ENCODE measurements around the gene SLC6A5. TPM values are rescaled to one million over a fixed set of nuclear protein-coding genes. Genes with fewer than 3 reads are reported as not detected.
"Not testable (repeated sequence)": the region's sequence is repeated elsewhere in the genome, so short reads cannot be mapped to it uniquely, and the experiment has no call there.

Gene SLC6A5
- polyA plus RNA-seq (2012; ENCODE audit: insufficient read depth, insufficient read length, low read depth) = 0.23 TPM

DNA sequence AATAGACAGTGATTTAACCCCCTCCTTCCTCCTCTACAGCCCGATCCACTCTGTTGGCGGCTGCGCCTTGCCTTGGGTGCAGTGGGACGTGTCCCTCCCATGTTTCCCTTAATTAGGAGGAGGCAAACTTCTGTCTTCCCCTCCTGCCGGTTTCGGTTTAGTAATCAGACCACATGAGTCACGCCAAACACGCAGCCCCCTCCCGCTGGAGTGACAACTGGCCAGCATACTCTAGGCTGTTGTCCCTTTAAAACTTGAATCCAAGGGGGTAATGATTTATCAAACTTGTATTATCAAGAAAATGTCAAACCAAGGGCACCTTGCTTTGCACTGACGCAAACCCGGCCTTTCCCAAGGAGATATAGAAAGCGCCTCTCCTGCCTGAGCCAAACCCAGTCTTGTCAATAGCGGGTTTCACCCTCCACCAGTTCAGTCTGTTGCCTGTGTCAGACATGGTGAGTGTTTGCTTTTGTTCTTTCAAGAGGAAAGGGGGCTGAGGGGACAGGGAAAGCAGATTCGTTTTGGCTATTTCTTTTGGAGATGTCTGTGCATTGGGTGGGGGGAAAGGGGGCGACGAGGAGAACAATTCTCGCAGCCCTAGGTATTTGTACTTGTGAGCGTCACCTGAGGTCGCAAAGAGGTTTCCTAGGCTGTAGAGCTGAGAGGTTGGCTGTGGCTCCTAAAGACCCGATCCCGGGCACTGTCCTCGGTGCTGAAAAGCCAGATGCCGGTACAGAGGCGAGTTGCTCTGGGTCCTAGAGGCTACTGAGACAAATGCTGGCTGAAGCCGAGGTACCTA is at the start of gene SLC6A5:
SLC6A5 (plus strand) TSS at position 388 of the 799 bp plus-strand sequence; CDS start at position 453, 65 bp downstream.
- H3K27me3 ChIP-seq = no peaks in the 10 kb centered on the region
- no peak within 1 kb of the TSS for H3K4me3 ChIP-seq (ENCODE audit: low read depth, low read length)
- no peaks in the 10 kb centered on the region; the same call in 1 of the 2 replicates for H3K4me1 ChIP-seq
- TF ChIP-seq CTCF (IDR thresholded peaks at IDR 0.05; ENCODE audit: low read depth, low read length) = no peak
- no peaks in the 10 kb centered on the region for H3K36me3 ChIP-seq
- DNase-seq = no peak
- H3K9me3 ChIP-seq = no peaks in the 10 kb centered on the region

- Histone ChIP-seq H3K27me3 (no peaks in the 10 kb centered on the region), H3K9me3 (no peaks in the 10 kb centered on the region), H3K4me3 (ENCODE audit: low read depth, low read length) (no peak overlapping the region), H3K36me3 (no peaks in the 10 kb centered on the region), H3K4me1 (no peaks in the 10 kb centered on the region)
- no peak for TF ChIP-seq CTCF (IDR thresholded peaks at IDR 0.05; ENCODE audit: low read depth, low read length)
- no peak for DNase-seq
These were observed 48.3 kb upstream of the SLC6A5 start for GRCh38 chr11:20551096-20551495.

DNA sequence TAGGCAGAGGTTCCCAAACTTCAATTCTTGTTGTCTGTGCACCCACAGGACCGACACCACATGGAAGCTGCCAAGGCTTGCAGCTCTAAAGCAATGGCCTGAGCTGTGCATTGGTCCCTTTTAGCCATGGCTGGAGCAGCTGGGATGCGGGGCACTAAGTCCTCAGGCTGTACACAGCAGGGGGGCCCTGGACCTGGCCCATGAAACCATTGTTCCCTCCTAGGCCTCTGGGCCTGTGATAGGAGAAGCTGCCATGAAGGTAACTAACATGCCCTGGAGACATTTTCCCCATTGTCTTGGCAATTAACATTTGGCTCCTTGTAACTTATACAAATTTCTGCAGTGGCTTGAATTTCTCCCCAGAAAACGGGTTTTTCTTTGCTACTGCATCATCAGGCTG is 43.6 kb upstream of the SLC6A5 start:
- Histone ChIP-seq H3K4me1 (no peaks in the 10 kb centered on the region), H3K4me3 (ENCODE audit: low read depth, low read length) (no peak overlapping the region), H3K36me3 (no peaks in the 10 kb centered on the region), H3K9me3 (no peaks in the 10 kb centered on the region), H3K27me3 (no peaks in the 10 kb centered on the region)
- no peak for TF ChIP-seq CTCF (IDR thresholded peaks at IDR 0.05; ENCODE audit: low read depth, low read length)
- DNase-seq = no peak

DNA sequence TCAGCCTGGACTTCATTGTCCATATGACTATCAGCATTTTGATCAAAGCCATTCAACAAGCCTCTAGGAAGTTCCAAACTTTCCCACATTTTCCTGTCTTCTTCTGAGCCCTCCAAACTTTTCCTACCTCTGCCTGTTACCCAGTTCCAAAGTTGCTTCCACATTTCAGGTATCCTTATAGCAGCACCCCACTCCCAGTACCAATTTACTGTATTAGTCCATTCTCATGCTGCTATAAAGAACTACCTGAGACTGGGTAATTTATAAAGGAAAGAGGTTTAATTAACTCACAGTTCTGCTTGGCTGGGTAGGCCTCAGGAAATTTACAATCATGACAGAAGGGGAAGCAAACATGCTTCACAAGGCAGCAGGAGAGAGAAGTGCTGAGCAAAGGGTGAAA is 43.0 kb upstream of the SLC6A5 start:
- H3K9me3 ChIP-seq = not testable (repeated sequence)

GRCh38 chr11:20558741-20559140 is 40.7 kb upstream of the SLC6A5 start:
- H3K36me3 ChIP-seq = no peaks in the 10 kb centered on the region
- no peaks in the 10 kb centered on the region for H3K4me1 ChIP-seq
- H3K4me3 ChIP-seq (ENCODE audit: low read depth, low read length) = no peak overlapping the region
- no peak for TF ChIP-seq CTCF (IDR thresholded peaks at IDR 0.05; ENCODE audit: low read depth, low read length)
- no peak for DNase-seq
- no peaks in the 10 kb centered on the region for H3K9me3 ChIP-seq
- no peaks in the 10 kb centered on the region for H3K27me3 ChIP-seq

More for the DNA sequence above, 43.0 kb upstream of the SLC6A5 start:
- not testable (repeated sequence) for H3K4me1 ChIP-seq; H3K4me3 ChIP-seq (ENCODE audit: low read depth, low read length); H3K27me3 ChIP-seq; DNase-seq; H3K36me3 ChIP-seq

DNA sequence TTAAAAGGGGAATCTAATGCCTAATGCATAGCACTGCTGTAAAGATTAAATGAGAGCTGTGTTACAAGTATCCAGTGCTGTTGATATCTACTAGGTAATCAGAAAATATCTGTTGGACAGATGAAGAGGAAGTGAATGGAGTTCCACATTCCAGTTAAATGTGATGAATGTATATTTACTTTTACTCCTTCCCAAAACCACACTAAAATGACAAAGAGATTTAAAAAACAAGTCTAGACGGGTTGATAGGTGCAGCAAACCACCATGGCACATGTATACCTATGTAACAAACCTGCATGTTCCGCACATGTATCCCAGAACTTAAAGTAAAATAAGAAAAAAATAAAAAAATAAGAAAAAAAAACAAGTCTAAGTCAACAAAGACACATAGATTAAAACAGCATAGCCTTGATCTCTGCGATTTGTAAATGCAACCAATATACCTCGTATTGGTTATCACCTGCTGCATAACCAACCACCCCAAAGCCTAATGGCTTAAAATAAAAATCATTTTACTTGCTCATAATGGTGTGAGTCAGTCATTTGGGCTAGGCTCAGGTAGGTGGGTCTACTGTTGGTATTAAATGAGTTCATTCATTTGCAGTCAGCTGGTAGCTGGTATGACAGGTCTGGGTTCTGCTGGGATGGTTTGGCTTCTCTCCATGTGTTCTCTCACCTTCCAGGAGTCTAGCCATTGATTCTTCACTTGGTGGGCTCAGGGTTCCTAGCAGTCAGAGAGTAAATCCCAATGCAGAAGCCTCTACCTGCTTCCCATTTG is 39.7 kb upstream of the SLC6A5 start:
- Histone ChIP-seq H3K36me3 (no peaks in the 10 kb centered on the region), H3K4me3 (ENCODE audit: low read depth, low read length) (no peak overlapping the region), H3K27me3 (no peaks in the 10 kb centered on the region), H3K9me3 (no peaks in the 10 kb centered on the region), H3K4me1 (no peaks in the 10 kb centered on the region)
- no peak for TF ChIP-seq CTCF (IDR thresholded peaks at IDR 0.05; ENCODE audit: low read depth, low read length)
- DNase-seq = no peak

Measured in BE2C (cell line).